Hepatocyte (in vitro differentiated cells): ENCODE data around the gene ACSBG1.

ENCODE experiments used
- CTCF ChIP-seq: fragments of 200-600 bp; sonication (generic); IDR thresholded peaks from 2 replicates; pipeline ENCODE4 v1.5.1; 2016; ENCODE audit warnings: antibody characterized with exemption, mild to moderate bottlenecking; ENCODE audit not compliant: poor library complexity
- EZH2 ChIP-seq: fragments of 200-600 bp; sonication (generic); IDR thresholded peaks from 2 replicates; pipeline ENCODE4 v1.6.1; 2016; ENCODE audit warnings: antibody characterized with exemption, mild to moderate bottlenecking, borderline replicate concordance

DNA sequence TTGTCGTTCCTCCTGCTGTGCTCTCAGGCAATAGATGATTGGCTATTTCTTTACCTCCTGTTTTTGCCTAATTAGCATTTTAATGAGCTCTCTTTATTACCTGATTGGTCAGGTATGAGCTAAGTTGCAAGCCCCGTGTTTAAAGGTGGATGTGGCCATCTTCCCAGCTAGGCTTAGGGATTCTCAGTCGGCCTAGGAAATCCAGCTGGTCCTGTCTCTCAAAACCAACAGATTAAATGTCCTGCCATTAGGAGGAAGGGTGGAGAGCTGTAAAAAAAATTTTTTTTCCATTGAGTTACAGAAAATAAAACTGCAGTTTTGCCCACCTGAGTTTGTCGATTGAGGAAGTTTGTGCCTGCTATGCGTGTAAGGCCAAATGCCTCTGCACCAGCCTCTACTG is 5.4 kb upstream of the ACSBG1 start:
- TF ChIP-seq EZH2 (no peak), CTCF (no peak)
